ENCODE results near the gene LOXL1.

DNA sequence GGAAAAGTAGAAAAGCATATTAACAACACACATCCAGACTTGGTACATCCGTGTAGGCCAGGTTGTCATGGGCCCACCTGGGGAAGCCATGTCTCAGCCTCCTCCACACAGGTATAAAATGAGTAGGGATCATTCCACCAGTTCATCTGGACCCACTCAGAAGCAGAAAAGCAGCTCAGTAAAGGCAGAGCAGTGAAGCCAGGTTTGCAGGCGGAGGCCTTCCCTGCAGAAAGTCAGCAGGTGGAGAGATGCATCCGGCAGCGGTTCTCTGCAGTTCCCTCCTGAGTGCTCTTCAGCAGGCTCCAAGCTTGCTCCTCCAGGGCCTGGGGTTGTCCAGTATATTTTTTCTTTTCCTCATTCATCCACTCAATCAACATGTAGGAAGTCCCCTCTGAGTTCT, 22.1 kb downstream of the LOXL1 start:
- TF ChIP-seq EZH2 (IDR thresholded peaks at IDR 0.05; ENCODE audit: low read length, missing control alignments) = no peak
- TF ChIP-seq, protein P1, sequence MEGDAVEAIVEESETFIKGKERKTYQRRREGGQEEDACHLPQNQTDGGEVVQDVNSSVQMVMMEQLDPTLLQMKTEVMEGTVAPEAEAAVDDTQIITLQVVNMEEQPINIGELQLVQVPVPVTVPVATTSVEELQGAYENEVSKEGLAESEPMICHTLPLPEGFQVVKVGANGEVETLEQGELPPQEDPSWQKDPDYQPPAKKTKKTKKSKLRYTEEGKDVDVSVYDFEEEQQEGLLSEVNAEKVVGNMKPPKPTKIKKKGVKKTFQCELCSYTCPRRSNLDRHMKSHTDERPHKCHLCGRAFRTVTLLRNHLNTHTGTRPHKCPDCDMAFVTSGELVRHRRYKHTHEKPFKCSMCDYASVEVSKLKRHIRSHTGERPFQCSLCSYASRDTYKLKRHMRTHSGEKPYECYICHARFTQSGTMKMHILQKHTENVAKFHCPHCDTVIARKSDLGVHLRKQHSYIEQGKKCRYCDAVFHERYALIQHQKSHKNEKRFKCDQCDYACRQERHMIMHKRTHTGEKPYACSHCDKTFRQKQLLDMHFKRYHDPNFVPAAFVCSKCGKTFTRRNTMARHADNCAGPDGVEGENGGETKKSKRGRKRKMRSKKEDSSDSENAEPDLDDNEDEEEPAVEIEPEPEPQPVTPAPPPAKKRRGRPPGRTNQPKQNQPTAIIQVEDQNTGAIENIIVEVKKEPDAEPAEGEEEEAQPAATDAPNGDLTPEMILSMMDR (conservative IDR thresholded peaks at IDR 0.05 in 1 of 2, IDR thresholded peaks at IDR 0.05 in 1 of 2; ENCODE audit: low read depth in 1 of 2, low read length in 2 of 2) = no peak
